Pancreas (tissue), 10 donors: ENCODE measurements around the gene MYL7. TPM values are rescaled to one million over a fixed set of nuclear protein-coding genes. Genes with fewer than 3 reads are reported as not detected.
"Not testable (repeated sequence)": the region's sequence is repeated elsewhere in the genome, so short reads cannot be mapped to it uniquely, and the experiment has no call there.

Source experiments
- ATAC-seq, 4 donors: fragments of 200-7000 bp; cut with Tn5 transposase; one replicate each; pipeline versions ENCODE4 v1.8.0 to v1.9.1; 2020; ENCODE audit warnings: mild to moderate bottlenecking in 4 of 4, moderate library complexity in 4 of 4
- DNase-seq, 6 donors: peaks; one replicate each; pipeline ENCODE4 v3.0.0-alpha.2; 2020
- FAIRE-seq: peaks from 2 replicates; lab custom pipeline; 2012; peaks lifted over from hg19 to GRCh38; lab: Jason Lieb, UNC
- H3K27ac ChIP-seq, 4 donors: fragments of 200-600 bp; sonication (generic); 1 replicate in 3 of 4; 2 replicates in 1 of 4; pipeline versions ENCODE4 v1.5.0 to v1.8.0; 2020
- H3K27me3 ChIP-seq, 4 donors: fragments of 200-600 bp; one replicate each; pipeline ENCODE4 v1.8.0; 2021
- H3K36me3 ChIP-seq, 3 donors: fragments of 200-600 bp; sonication (generic) in 1 of 3; one replicate each; pipeline versions ENCODE4 v1.5.0 to v1.8.0; 2020 to 2021
- H3K4me1 ChIP-seq, 3 donors: fragments of 200-600 bp; one replicate each; pipeline ENCODE4 v1.8.0; 2021
- H3K4me3 ChIP-seq, 4 donors: fragments of 200-600 bp; sonication (generic) in 2 of 4; one replicate each; pipeline versions ENCODE4 v1.5.0 to v1.8.0; 2020 to 2021
- H3K9me3 ChIP-seq, 4 donors: fragments of 200-600 bp; one replicate each; pipeline ENCODE4 v1.8.0; 2021
- WGBS, 2 donors: extraction: QIAGEN DNeasy Blood & Tissue Kit; methylation state at CpG; one replicate each; pipeline ENCODE4 v1.1.7; 2013; 5-methylcytosine and 5-hydroxymethylcytosine counted together
- intact Hi-C, 3 donors: fragments of 100-400 bp; cut with DNase I; formaldehyde crosslinking; loops; one replicate each; pipeline versions ENCODE4 v1.11.1 to v1.14.2; 2022
- polyA plus RNA-seq, 2 donors: library from polyadenylated mRNA; stranded (reverse); fragments of 200-250 nt; gene quantifications; one replicate each; pipeline ENCODE4 v1.2.3, GENCODE V29; 2013
- total RNA-seq, 6 donors: library from RNA; stranded (reverse); fragmentation: NEBNext Ultra II Directional in 4 of 6; extraction: Animal tissue kit (Norgen Biotek cat#: 25700) in 4 of 6; gene quantifications; one replicate each; pipeline versions ENCODE4 v1.2.1 to v1.2.4, GENCODE V29; 2021 to 2023
- TF ChIP-seq, protein P1 (sequence below), 4 donors: fragments of 200-600 bp; sonication (generic) in 3 of 4; IDR thresholded peaks; one replicate each; pipeline versions ENCODE4 v1.5.0 to v1.8.0; 2021; ENCODE audit warnings: antibody characterized with exemption in 4 of 4
- donor health status: healthy with polysubstance abuse.
- donor health status: DM: no; HTN: no; CAD: no; lungs with moderate emphysema.
- donor health status: DM: no; HTN: no; CAD: no.
- donor health status: control.
- donor health status: control.
- donor health status: Bipolar disorder and iron deficiency.
- donor health status: DM: yes; HTN: yes; CAD: no.
- donor health status: DM: no; HTN: no; CAD: no.
- donor health status: DM: no; HTN: no; CAD: no.
- donor health status: DM: yes; HTN: yes; CAD: no.

MYL7 gene
- total and polyA plus RNA-seq, 8 donors = 0.94 to 2.3 (median 1.9) TPM; not detected in 5

GRCh38 chr7:44172352-44172751 lies 31.2 kb upstream of the MYL7 start:
- H3K9me3 ChIP-seq = no peaks in the 10 kb centered on the region
- intact Hi-C loops = no loop called here
- H3K4me3 ChIP-seq = no peak overlapping the region
- ATAC-seq = no peak
- DNase-seq = no peak
- H3K27ac ChIP-seq = no peak overlapping the region
- FAIRE-seq = no peak
- no peaks in the 10 kb centered on the region for H3K4me1 ChIP-seq
- no peaks in the 10 kb centered on the region for H3K36me3 ChIP-seq
- H3K27me3 ChIP-seq = no peaks in the 10 kb centered on the region
- TF ChIP-seq, protein P1, sequence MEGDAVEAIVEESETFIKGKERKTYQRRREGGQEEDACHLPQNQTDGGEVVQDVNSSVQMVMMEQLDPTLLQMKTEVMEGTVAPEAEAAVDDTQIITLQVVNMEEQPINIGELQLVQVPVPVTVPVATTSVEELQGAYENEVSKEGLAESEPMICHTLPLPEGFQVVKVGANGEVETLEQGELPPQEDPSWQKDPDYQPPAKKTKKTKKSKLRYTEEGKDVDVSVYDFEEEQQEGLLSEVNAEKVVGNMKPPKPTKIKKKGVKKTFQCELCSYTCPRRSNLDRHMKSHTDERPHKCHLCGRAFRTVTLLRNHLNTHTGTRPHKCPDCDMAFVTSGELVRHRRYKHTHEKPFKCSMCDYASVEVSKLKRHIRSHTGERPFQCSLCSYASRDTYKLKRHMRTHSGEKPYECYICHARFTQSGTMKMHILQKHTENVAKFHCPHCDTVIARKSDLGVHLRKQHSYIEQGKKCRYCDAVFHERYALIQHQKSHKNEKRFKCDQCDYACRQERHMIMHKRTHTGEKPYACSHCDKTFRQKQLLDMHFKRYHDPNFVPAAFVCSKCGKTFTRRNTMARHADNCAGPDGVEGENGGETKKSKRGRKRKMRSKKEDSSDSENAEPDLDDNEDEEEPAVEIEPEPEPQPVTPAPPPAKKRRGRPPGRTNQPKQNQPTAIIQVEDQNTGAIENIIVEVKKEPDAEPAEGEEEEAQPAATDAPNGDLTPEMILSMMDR (IDR thresholded peaks at IDR 0.05) = no peak

DNA sequence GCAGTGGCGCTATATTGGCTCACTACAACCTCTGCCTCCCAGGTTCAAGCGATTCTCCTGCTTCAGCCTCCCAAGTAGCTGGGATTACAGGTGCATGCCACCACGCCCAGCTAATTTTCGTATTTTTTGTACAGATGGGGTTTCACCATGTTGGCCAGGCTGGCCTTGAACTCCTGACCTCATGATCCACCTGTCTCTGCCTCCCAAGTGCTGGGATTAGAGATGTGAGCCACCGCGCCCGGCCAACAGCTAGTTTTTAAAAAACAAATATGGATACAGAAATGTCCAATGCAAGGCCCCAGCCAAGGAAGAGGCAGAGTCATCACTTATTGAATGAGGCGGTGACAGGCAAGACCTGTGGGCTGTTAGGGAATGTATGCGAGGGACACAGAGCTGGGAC lies 30.8 kb upstream of the MYL7 start:
- H3K27ac ChIP-seq, FAIRE-seq, intact Hi-C loops, DNase-seq, H3K27me3 ChIP-seq, ATAC-seq, H3K4me3 ChIP-seq, H3K9me3 ChIP-seq, H3K4me1 ChIP-seq, H3K36me3 ChIP-seq: not testable (repeated sequence)
- 88 to 94% methylated on average over 9 of the region's 9 CpGs for WGBS, 2 donors

DNA sequence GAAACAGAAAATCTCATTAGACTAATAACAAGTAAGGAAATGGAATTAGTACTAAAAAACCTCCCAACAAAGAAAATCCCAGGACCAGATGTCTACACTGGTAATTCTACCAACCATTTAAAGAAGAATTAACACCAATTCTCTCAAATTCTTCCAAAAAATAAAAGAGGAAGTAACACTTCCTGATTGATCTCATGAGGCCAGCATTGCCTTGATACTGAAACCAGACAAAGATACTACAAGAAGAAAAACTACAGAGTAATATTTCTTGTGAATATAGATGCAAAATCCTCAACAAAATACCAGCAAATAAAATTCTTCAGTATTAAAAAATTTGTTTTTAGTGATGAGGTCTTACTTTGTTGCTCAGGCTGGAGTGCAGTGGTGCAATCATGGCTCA lies 26.8 kb upstream of the MYL7 start:
- Histone ChIP-seq H3K36me3 (no peaks in the 10 kb centered on the region), H3K27ac (no peak overlapping the region), H3K9me3 (no peaks in the 10 kb centered on the region), H3K4me1 (no peaks in the 10 kb centered on the region), H3K27me3 (no peaks in the 10 kb centered on the region), H3K4me3 (no peak overlapping the region)
- DNase-seq (no peak), FAIRE-seq (no peak), ATAC-seq (no peak)
- TF ChIP-seq, protein P1 (IDR thresholded peaks at IDR 0.05) = no peak
- intact Hi-C loops = no loop called here

- Histone ChIP-seq H3K27me3 (no peaks in the 10 kb centered on the region), H3K9me3 (no peaks in the 10 kb centered on the region), H3K36me3 (no peaks in the 10 kb centered on the region), H3K4me3 (no peak overlapping the region), H3K27ac (no peak overlapping the region), H3K4me1 (no peaks in the 10 kb centered on the region)
- FAIRE-seq = no peak
- ATAC-seq = no peak
- TF ChIP-seq, protein P1 (IDR thresholded peaks at IDR 0.05) = no peak
- 46 to 57% methylated on average over 1 of the region's 1 CpG for WGBS, 2 donors
- intact Hi-C loops = no loop called here
- DNase-seq = no peak
Measured at GRCh38 chr7:44163591-44163990, 22.5 kb upstream of the MYL7 start.

- 62% methylated on average over 1 of the region's 1 CpG for WGBS, 2 donors
- DNase-seq = no peak
- no peak overlapping the region for H3K27ac ChIP-seq
- no peaks in the 10 kb centered on the region for H3K36me3 ChIP-seq
- TF ChIP-seq, protein P1 (IDR thresholded peaks at IDR 0.05) = no peak
- H3K4me3 ChIP-seq = no peak overlapping the region
- H3K4me1 ChIP-seq = no peaks in the 10 kb centered on the region
- FAIRE-seq = no peak
- H3K27me3 ChIP-seq = no peaks in the 10 kb centered on the region
- intact Hi-C loops = no loop called here
- H3K9me3 ChIP-seq = no peaks in the 10 kb centered on the region
- no peak for ATAC-seq
Measured at GRCh38 chr7:44162785-44163395, 21.8 kb upstream of the MYL7 start.
